ENCODE data around the gene VPS25.

VPS25 gene

DNA sequence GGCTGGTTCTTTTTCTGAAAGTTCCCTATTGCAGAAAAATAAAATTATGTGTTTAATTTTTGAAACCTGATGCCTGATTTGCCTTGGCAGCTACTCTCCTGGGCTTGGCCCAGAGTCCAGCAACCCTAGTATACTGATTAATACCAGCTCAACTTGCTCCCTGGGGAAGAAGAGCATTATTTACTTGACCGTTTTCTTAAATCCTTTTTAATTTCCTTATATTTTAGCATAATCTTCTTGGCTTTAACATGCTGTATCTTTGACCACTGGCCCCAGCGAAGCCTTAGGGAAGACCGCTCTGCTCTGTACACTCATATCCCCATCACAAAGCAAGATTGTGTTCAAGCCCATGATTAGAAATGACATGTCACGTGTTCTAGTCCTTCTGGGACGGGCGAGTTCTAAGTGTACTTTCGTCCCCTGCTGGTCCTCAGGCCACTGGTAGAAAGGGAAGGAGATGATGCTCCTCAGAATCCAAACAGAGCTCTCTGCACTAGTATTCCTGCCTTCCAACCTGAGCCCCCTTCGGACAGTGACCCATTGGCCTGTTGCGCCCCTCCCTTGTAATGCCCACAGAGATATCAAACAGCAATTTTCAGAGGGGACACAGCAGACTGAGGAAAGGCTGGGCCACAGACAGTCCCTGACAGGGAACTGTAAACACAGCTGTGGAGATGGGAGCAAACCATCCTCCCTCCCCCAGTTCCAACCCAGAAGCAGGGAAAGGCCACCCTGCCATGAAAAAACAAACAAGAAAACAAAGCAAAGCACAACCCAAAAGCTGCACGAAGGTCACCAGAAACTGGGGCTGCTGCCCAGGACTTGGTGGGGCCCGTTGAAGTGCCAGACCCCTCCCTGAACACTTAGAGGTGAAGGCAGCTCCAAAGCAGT is 24.1 kb upstream of the VPS25 start:
- H3K4me1 ChIP-seq (ENCODE audit: control insufficient read depth in 1 of 2, insufficient read depth in 2 of 2, low read length in 2 of 2) = peaks cover 4 to 10% of the 10 kb centered on the region in 2 donors
- no peak overlapping the region for H3K9ac ChIP-seq (ENCODE audit: low read depth in 1 of 2, low read length in 2 of 2)
- H3K4me3 ChIP-seq (ENCODE audit: low read depth in 1 of 2, low read length in 2 of 2) = no peak overlapping the region
- no peaks in the 10 kb centered on the region for H3K9me3 ChIP-seq (ENCODE audit: control insufficient read depth in 1 of 2, low read length in 2 of 2)
- H3K27me3 ChIP-seq (ENCODE audit: control insufficient read depth in 1 of 2, insufficient read depth in 2 of 2, low read length in 2 of 2) = peaks cover 0 to 4% of the 10 kb centered on the region in 2 donors
- H3K36me3 ChIP-seq (ENCODE audit: control insufficient read depth in 1 of 2, insufficient read depth in 2 of 2, low read length in 2 of 2) = no peaks in the 10 kb centered on the region
- no peak overlapping the region for H3K27ac ChIP-seq (ENCODE audit: low read depth, low read length)

- no peak overlapping the region for H3K9ac ChIP-seq (ENCODE audit: low read depth in 1 of 2, low read length in 2 of 2)
- no peak overlapping the region for H3K4me3 ChIP-seq (ENCODE audit: low read depth in 1 of 2, low read length in 2 of 2)
- H3K27me3 ChIP-seq (ENCODE audit: control insufficient read depth in 1 of 2, insufficient read depth in 2 of 2, low read length in 2 of 2) = peaks cover 0 to 4% of the 10 kb centered on the region in 2 donors
- H3K36me3 ChIP-seq (ENCODE audit: control insufficient read depth in 1 of 2, insufficient read depth in 2 of 2, low read length in 2 of 2) = no peaks in the 10 kb centered on the region
- H3K27ac ChIP-seq (ENCODE audit: low read depth, low read length) = no peak overlapping the region
- no peaks in the 10 kb centered on the region for H3K9me3 ChIP-seq (ENCODE audit: control insufficient read depth in 1 of 2, low read length in 2 of 2)
- H3K4me1 ChIP-seq (ENCODE audit: control insufficient read depth in 1 of 2, insufficient read depth in 2 of 2, low read length in 2 of 2) = peaks cover 0 to 3% of the 10 kb centered on the region in 2 donors
Observed at GRCh38 chr17:42750739-42751344, 22.4 kb upstream of the VPS25 start.

- Histone ChIP-seq H3K4me3 (ENCODE audit: low read depth in 1 of 2, low read length in 2 of 2) (no peak overlapping the region), H3K9me3 (ENCODE audit: control insufficient read depth in 1 of 2, low read length in 2 of 2) (no peaks in the 10 kb centered on the region), H3K36me3 (ENCODE audit: control insufficient read depth in 1 of 2, insufficient read depth in 2 of 2, low read length in 2 of 2) (no peaks in the 10 kb centered on the region), H3K9ac (ENCODE audit: low read depth in 1 of 2, low read length in 2 of 2) (no peak overlapping the region), H3K27me3 (ENCODE audit: control insufficient read depth in 1 of 2, insufficient read depth in 2 of 2, low read length in 2 of 2) (peaks cover 0 to 4% of the 10 kb centered on the region in 2 donors), H3K4me1 (ENCODE audit: control insufficient read depth in 1 of 2, insufficient read depth in 2 of 2, low read length in 2 of 2) (peaks cover 0 to 3% of the 10 kb centered on the region in 2 donors), H3K27ac (ENCODE audit: low read depth, low read length) (no peak overlapping the region)
Observed at GRCh38 chr17:42751628-42752027, 21.6 kb upstream of the VPS25 start.

DNA sequence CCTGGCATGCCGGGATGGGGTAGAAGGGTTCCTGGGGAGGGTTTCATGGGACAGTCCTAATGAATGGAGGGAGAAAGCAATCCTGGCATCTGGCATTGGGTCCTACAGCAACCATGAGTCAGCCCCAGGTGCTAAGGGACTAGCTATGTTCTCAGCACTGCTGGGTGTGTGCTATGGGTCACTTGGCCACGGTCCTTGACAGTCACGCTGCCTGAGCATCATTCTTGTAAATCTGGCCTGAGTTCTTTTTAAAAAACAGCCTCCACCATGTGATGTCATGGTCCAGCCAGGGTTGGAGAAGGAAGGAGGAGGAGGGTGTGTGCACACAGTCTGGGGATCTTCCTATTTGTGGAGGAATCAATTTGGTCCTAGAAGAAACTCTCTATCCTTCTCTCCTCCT is 18.5 kb upstream of the VPS25 start:
- no peaks in the 10 kb centered on the region for H3K36me3 ChIP-seq (ENCODE audit: control insufficient read depth in 1 of 2, insufficient read depth in 2 of 2, low read length in 2 of 2)
- peaks cover 0 to 4% of the 10 kb centered on the region in 2 donors for H3K27me3 ChIP-seq (ENCODE audit: control insufficient read depth in 1 of 2, insufficient read depth in 2 of 2, low read length in 2 of 2)
- H3K4me3 ChIP-seq (ENCODE audit: low read depth in 1 of 2, low read length in 2 of 2) = no peak overlapping the region
- peaks cover 0 to 3% of the 10 kb centered on the region in 2 donors for H3K4me1 ChIP-seq (ENCODE audit: control insufficient read depth in 1 of 2, insufficient read depth in 2 of 2, low read length in 2 of 2)
- H3K9ac ChIP-seq (ENCODE audit: low read depth in 1 of 2, low read length in 2 of 2) = no peak overlapping the region
- H3K27ac ChIP-seq (ENCODE audit: low read depth, low read length) = no peak overlapping the region
- H3K9me3 ChIP-seq (ENCODE audit: control insufficient read depth in 1 of 2, low read length in 2 of 2) = no peaks in the 10 kb centered on the region

DNA sequence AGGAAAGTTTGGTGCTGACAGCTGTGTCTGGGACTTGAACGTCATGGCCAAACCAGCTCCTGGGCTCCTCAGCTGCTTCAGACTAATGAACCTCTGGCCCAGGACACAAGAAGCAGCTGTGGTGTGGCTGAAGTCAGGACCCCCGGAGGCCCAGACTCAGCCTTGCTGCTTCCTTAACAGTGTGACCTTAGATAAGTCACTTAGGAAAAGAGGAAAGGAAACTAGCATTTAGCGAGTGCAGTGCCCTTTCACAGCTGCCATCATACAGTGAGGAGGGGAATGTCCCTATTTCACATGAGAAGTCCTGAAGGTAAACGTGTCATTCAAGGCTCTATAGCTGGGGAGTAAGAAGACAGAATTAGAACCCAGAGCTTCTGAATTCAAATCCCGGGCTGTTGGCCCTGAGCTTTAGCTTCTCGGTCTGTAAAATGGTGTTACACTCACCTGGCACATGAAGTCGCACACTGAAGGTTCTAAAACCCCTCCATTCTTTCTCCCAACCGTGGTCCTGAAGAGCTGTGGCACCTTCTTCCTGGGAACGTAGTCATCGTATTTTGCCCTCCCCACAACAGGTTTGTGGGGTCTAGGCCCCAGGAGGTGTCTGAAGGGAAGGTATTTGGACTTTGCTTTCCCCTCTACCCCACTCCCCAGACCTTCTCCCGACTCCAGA is 13.1 kb upstream of the VPS25 start:
- Histone ChIP-seq H3K4me3 (ENCODE audit: low read depth in 1 of 2, low read length in 2 of 2) (peak overlapping the region; percentile 43 to 61), H3K36me3 (ENCODE audit: control insufficient read depth in 1 of 2, insufficient read depth in 2 of 2, low read length in 2 of 2) (no peaks in the 10 kb centered on the region), H3K4me1 (ENCODE audit: control insufficient read depth in 1 of 2, insufficient read depth in 2 of 2, low read length in 2 of 2) (peaks cover 4 to 12% of the 10 kb centered on the region in 2 donors), H3K9ac (ENCODE audit: low read depth in 1 of 2, low read length in 2 of 2) (no peak overlapping the region), H3K27me3 (ENCODE audit: control insufficient read depth in 1 of 2, insufficient read depth in 2 of 2, low read length in 2 of 2) (peaks cover 9 to 22% of the 10 kb centered on the region in 2 donors), H3K27ac (ENCODE audit: low read depth, low read length) (no peak overlapping the region), H3K9me3 (ENCODE audit: control insufficient read depth in 1 of 2, low read length in 2 of 2) (no peaks in the 10 kb centered on the region)

- Histone ChIP-seq H3K27ac (ENCODE audit: low read depth, low read length) (no peak within 1 kb of the TSS), H3K4me1 (ENCODE audit: control insufficient read depth in 1 of 2, insufficient read depth in 2 of 2, low read length in 2 of 2) (peaks cover 4 to 12% of the 10 kb centered on the region in 2 donors)
Observed at GRCh38 chr17:42760652-42761581, 12.3 kb upstream of the VPS25 start, which contains the start of gene RAMP2. Gene RAMP2 (plus strand): TSS chr17:42761227. CDS start chr17:42761262, 35 bp downstream.

GRCh38 chr17:42761638-42762037 is 11.6 kb upstream of the VPS25 start:
- H3K9ac ChIP-seq (ENCODE audit: low read depth in 1 of 2, low read length in 2 of 2) = peak overlapping the region in 1 of 2 donors; percentile 38
- peak overlapping the region; percentile 43 to 61 for H3K4me3 ChIP-seq (ENCODE audit: low read depth in 1 of 2, low read length in 2 of 2)
- H3K9me3 ChIP-seq (ENCODE audit: control insufficient read depth in 1 of 2, low read length in 2 of 2) = no peaks in the 10 kb centered on the region
- peaks cover 4 to 12% of the 10 kb centered on the region in 2 donors for H3K4me1 ChIP-seq (ENCODE audit: control insufficient read depth in 1 of 2, insufficient read depth in 2 of 2, low read length in 2 of 2)
- peaks cover 9 to 22% of the 10 kb centered on the region in 2 donors for H3K27me3 ChIP-seq (ENCODE audit: control insufficient read depth in 1 of 2, insufficient read depth in 2 of 2, low read length in 2 of 2)
- no peak overlapping the region for H3K27ac ChIP-seq (ENCODE audit: low read depth, low read length)
- no peaks in the 10 kb centered on the region for H3K36me3 ChIP-seq (ENCODE audit: control insufficient read depth in 1 of 2, insufficient read depth in 2 of 2, low read length in 2 of 2)

More at GRCh38 chr17:42760652-42761581, 12.3 kb upstream of the VPS25 start, which contains the start of gene RAMP2:
- H3K4me3 ChIP-seq (ENCODE audit: low read depth in 1 of 2, low read length in 2 of 2) = peak within 1 kb of the TSS; percentile 43 to 61
- H3K9ac ChIP-seq (ENCODE audit: low read depth in 1 of 2, low read length in 2 of 2) = peak within 1 kb of the TSS in 1 of 2 donors; percentile 38
- no peaks in the 10 kb centered on the region for H3K9me3 ChIP-seq (ENCODE audit: control insufficient read depth in 1 of 2, low read length in 2 of 2)
- H3K27me3 ChIP-seq (ENCODE audit: control insufficient read depth in 1 of 2, insufficient read depth in 2 of 2, low read length in 2 of 2) = peaks cover 9 to 22% of the 10 kb centered on the region in 2 donors
- no peaks in the 10 kb centered on the region for H3K36me3 ChIP-seq (ENCODE audit: control insufficient read depth in 1 of 2, insufficient read depth in 2 of 2, low read length in 2 of 2)

DNA sequence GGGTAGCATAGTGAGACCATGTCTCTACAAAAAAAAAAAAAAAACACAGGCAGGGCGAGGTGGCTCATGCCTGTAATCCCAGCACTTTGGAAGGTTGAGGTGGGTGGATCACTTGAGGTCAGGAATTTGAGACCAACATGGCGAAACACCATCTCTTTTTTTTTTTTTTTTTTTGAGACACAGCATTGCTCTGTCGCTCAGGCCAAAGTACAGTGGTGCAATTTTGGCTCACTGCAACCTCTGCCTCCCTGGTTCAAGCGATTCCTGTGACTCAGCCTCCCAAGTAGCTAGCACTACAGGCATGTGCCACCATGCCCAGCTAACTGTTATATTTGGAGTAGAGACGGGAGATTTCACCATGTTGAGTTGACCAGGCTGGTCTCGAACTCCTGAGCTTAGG is 7.1 kb upstream of the VPS25 start:
- Histone ChIP-seq H3K9ac (ENCODE audit: low read depth in 1 of 2, low read length in 2 of 2) (no peak overlapping the region), H3K36me3 (ENCODE audit: control insufficient read depth in 1 of 2, insufficient read depth in 2 of 2, low read length in 2 of 2) (no peaks in the 10 kb centered on the region), H3K9me3 (ENCODE audit: control insufficient read depth in 1 of 2, low read length in 2 of 2) (no peaks in the 10 kb centered on the region), H3K4me3 (ENCODE audit: low read depth in 1 of 2, low read length in 2 of 2) (no peak overlapping the region), H3K27me3 (ENCODE audit: control insufficient read depth in 1 of 2, insufficient read depth in 2 of 2, low read length in 2 of 2) (peaks cover 6 to 12% of the 10 kb centered on the region in 2 donors), H3K27ac (ENCODE audit: low read depth, low read length) (no peak overlapping the region), H3K4me1 (ENCODE audit: control insufficient read depth in 1 of 2, insufficient read depth in 2 of 2, low read length in 2 of 2) (peaks cover 4 to 5% of the 10 kb centered on the region in 2 donors)

DNA sequence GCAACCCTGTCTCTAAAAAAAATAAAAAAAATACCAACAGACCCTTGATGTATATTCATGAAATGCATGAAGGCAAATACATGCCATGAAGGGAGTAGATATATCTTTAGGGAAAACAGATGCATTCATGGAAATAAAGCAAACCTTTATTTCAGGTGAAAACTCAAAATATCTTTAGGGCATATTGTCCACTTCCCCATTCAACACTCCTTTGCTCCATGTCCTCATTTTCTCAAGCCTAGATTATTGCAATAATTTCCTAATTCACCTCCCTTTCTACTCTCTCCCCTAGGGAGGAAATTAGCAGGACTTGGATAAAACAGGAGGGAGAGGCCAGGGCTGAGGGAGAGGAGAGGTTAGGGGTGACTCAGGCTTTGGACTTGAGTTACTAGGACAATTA is 5.7 kb upstream of the VPS25 start:
- Histone ChIP-seq H3K27me3 (ENCODE audit: control insufficient read depth in 1 of 2, insufficient read depth in 2 of 2, low read length in 2 of 2) (peaks cover 0 to under 1% of the 10 kb centered on the region in 2 donors), H3K9ac (ENCODE audit: low read depth in 1 of 2, low read length in 2 of 2) (no peak overlapping the region), H3K9me3 (ENCODE audit: control insufficient read depth in 1 of 2, low read length in 2 of 2) (no peaks in the 10 kb centered on the region), H3K27ac (ENCODE audit: low read depth, low read length) (no peak overlapping the region), H3K36me3 (ENCODE audit: control insufficient read depth in 1 of 2, insufficient read depth in 2 of 2, low read length in 2 of 2) (no peaks in the 10 kb centered on the region), H3K4me3 (ENCODE audit: low read depth in 1 of 2, low read length in 2 of 2) (no peak overlapping the region), H3K4me1 (ENCODE audit: control insufficient read depth in 1 of 2, insufficient read depth in 2 of 2, low read length in 2 of 2) (no peaks in the 10 kb centered on the region)
